SK-N-SH (cell line): ENCODE measurements around the gene NTN1. TPM values are rescaled to one million over a fixed set of nuclear protein-coding genes. Genes with fewer than 3 reads are reported as not detected.
"Not testable (repeated sequence)": the region's sequence is repeated elsewhere in the genome, so short reads cannot be mapped to it uniquely, and the experiment has no call there.

ENCODE experiments used
- CTCF ChIA-PET: fragments of 300-600, 350-600 bp; formaldehyde crosslinking; extraction: SDS; loops from one replicate; lab custom pipeline; 2021; lab: Yijun Ruan, JAX
- POLR2A ChIA-PET: fragments of 350-600 bp; sonication (Branson Sonifier 250); formaldehyde crosslinking; extraction: SDS; loops from one replicate; lab custom pipeline; 2020; ENCODE audit warnings: antibody characterized with exemption, inconsistent platforms; lab: Yijun Ruan, JAX
- DNase-seq: peaks from one replicate; pipeline ENCODE4 v3.0.0; 2012
- H2AFZ ChIP-seq: fragments of 200-600 bp; sonication (generic); 2 replicates; pipeline ENCODE4 v1.8.1; 2016; ENCODE audit warnings: antibody characterized with exemption, mild to moderate bottlenecking, low read depth
- H3F3A ChIP-seq: fragments of 200-600 bp; sonication (generic); replicated peaks from 2 replicates; pipeline ENCODE3; 2016; ENCODE audit warnings: antibody characterized with exemption, mild to moderate bottlenecking; ENCODE audit not compliant: insufficient read depth
- H3K27ac ChIP-seq, 2 experiments: fragments of 200-500 bp in 1 of 2; fragments of 200-600 bp in 1 of 2; sonication (Bioruptor generic) in 1 of 2; sonication (generic), shearing (Covaris generic) in 1 of 2; 2 replicates each; pipeline versions ENCODE4 v1.5.1 to v1.6.1; 2014 to 2016; ENCODE audit warnings: low read depth in 2 of 2, inconsistent platforms in 1 of 2, low read length in 1 of 2, mild to moderate bottlenecking in 1 of 2, mixed read lengths in 1 of 2
- H3K27me3 ChIP-seq: fragments of 200-600 bp; sonication (generic), shearing (Covaris generic); 2 replicates; pipeline ENCODE4 v1.6.1; 2016; ENCODE audit warnings: mixed run types; ENCODE audit not compliant: insufficient read depth
- H3K36me3 ChIP-seq, 2 experiments: fragments of 200-500 bp in 1 of 2; fragments of 200-600 bp in 1 of 2; sonication (Bioruptor generic) in 1 of 2; sonication (generic) in 1 of 2; replicated peaks in 1 of 2; 2 replicates each; pipeline versions ENCODE3 to v1.5.1; 2014 to 2016; ENCODE audit warnings: low read length in 1 of 2, mild to moderate bottlenecking in 1 of 2; ENCODE audit not compliant: insufficient read depth in 2 of 2, control insufficient read depth in 1 of 2
- H3K4me1 ChIP-seq, 2 experiments: fragments of 200-500 bp in 1 of 2; fragments of 200-600 bp in 1 of 2; sonication (Bioruptor generic) in 1 of 2; sonication (generic), shearing (Covaris generic) in 1 of 2; 2 replicates each; pipeline versions ENCODE4 v1.5.1 to v1.6.1; 2014 to 2016; ENCODE audit warnings: low read depth in 1 of 2, low read length in 1 of 2, mixed run types in 1 of 2; ENCODE audit not compliant: insufficient read depth in 2 of 2, control insufficient read depth in 1 of 2
- H3K4me2 ChIP-seq: fragments of 200-600 bp; sonication (generic), shearing (Covaris generic); 2 replicates; pipeline ENCODE4 v1.6.1; 2017; ENCODE audit warnings: mixed run types
- H3K4me3 ChIP-seq, 2 experiments: fragments of 200-500 bp in 1 of 2; fragments of 200-600 bp in 1 of 2; sonication (Bioruptor generic) in 1 of 2; sonication (generic), shearing (Covaris generic) in 1 of 2; 2 replicates each; pipeline versions ENCODE4 v1.5.1 to v1.8.1; 2014 to 2016; ENCODE audit warnings: low read depth in 2 of 2, inconsistent platforms in 1 of 2, low read length in 1 of 2, mild to moderate bottlenecking in 1 of 2, mixed read lengths in 1 of 2, moderate library complexity in 1 of 2
- H3K79me2 ChIP-seq: fragments of 200-600 bp; sonication (generic); 2 replicates; pipeline ENCODE4 v1.8.1; 2017; ENCODE audit warnings: mild to moderate bottlenecking; ENCODE audit not compliant: insufficient read depth
- H3K9ac ChIP-seq: fragments of 200-600 bp; sonication (generic); 2 replicates; pipeline ENCODE4 v1.6.1; 2017; ENCODE audit warnings: mixed run types
- H3K9me2 ChIP-seq: fragments of 200-600 bp; sonication (generic); 2 replicates; pipeline ENCODE4 v1.6.1; 2017; ENCODE audit warnings: mixed run types
- H3K9me3 ChIP-seq: fragments of 200-600 bp; sonication (generic); 2 replicates; pipeline ENCODE4 v1.6.1; 2017; ENCODE audit warnings: mixed run types, mild to moderate bottlenecking, moderate library complexity
- H4K20me1 ChIP-seq: fragments of 200-600 bp; sonication (generic); 2 replicates; pipeline ENCODE4 v1.6.1; 2017; ENCODE audit warnings: mild to moderate bottlenecking, mixed run types; ENCODE audit not compliant: insufficient read depth
- EP300 ChIP-seq, 2 experiments: IDR thresholded peaks; 2 replicates each; pipeline versions ENCODE4 v1.4.0 to v1.6.1; 2012; ENCODE audit warnings: borderline replicate concordance in 1 of 2, low read depth in 1 of 2, low read length in 1 of 2
- MXI1 ChIP-seq: IDR thresholded peaks from 2 replicates; pipeline ENCODE4 v1.6.1; 2012; ENCODE audit warnings: mild to moderate bottlenecking, low read depth, low read length, improper control_type of control experiment
- NRF1 ChIP-seq: IDR thresholded peaks from 2 replicates; pipeline ENCODE4 v1.6.1; 2012; ENCODE audit warnings: low read depth, mild to moderate bottlenecking, low read length
- RAD21 ChIP-seq: IDR thresholded peaks from 2 replicates; pipeline ENCODE4 v1.6.1; 2012; ENCODE audit warnings: mild to moderate bottlenecking, low read length
- RXRA ChIP-seq: IDR thresholded peaks from 2 replicates; pipeline ENCODE4 v1.4.0; 2012; ENCODE audit warnings: low read depth, mild to moderate bottlenecking, borderline replicate concordance
- TCF12 ChIP-seq: IDR thresholded peaks from 2 replicates; pipeline ENCODE4 v1.4.0; 2012
- WGBS: methylation state at CpG from one replicate; pipeline ENCODE4 v1.1.6; 2017; ENCODE audit warnings: low lambda C conversion rate; 5-methylcytosine and 5-hydroxymethylcytosine counted together
- polyA plus RNA-seq, 3 experiments: library from polyadenylated mRNA; depleted of rRNA; stranded (reverse); fragments of >200 nt; gene quantifications; 2 replicates each; pipeline ENCODE4 v1.2.3, GENCODE V29; 2012
- TF ChIP-seq, protein P1 (sequence below): IDR thresholded peaks from 2 replicates; pipeline ENCODE4 v1.6.1; 2012; ENCODE audit warnings: mild to moderate bottlenecking, low read depth, low read length, moderate library complexity
- TF ChIP-seq, protein P2 (sequence below): fragments of 150-350 bp; IDR thresholded peaks from 2 replicates; pipeline ENCODE4 v1.6.1; 2017; ENCODE audit warnings: antibody characterized with exemption, low read length, low read depth, borderline replicate concordance
- TF ChIP-seq, protein P3 (sequence below): fragments of 200-600 bp; sonication (generic); IDR thresholded peaks from 2 replicates; pipeline ENCODE4 v1.6.1; 2017; ENCODE audit warnings: antibody characterized with exemption, mild to moderate bottlenecking, moderate library complexity

The NTN1 gene
- polyA plus RNA-seq, 1 of the 3 experiments (the other 2 are of a cell fraction) = 0.05 TPM

DNA sequence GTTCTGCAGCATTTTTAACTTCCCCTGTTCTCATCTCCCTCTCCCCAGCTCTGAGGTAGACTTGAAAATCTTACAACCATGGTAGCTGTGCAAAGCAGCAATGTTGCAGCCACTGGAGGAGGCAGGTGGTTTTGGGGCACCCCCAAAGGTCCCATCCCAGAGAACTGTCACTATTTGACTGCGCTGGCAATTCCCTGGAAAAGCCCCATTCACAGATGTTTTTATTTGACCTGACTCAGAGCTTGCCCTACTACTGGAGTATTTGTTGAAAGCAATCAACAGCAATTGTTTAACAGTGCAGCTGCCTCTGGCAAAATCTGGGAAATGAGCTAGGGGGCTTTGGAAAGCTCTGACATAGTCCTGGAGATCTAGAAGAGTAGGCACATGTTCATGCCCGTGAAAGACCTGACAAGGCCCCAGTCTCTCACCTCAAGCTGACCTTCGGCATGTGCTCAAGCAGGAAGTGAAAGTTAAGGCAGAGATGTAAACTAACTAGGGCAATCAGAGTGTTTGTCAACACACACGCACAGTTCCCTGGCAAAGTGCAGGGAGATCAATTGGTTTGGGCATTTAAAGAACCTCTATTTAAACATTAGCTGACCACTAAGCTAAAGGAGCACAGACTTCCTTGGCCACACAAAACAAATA is 36.1 kb upstream of the NTN1 start:
- POLR2A ChIA-PET = no interaction called here
- no peaks in the 10 kb centered on the region for H4K20me1 ChIP-seq
- 4% methylated on average over 4 of the region's 4 CpGs for WGBS
- no peak overlapping the region for H3K27ac ChIP-seq
- no peaks in the 10 kb centered on the region for H3K79me2 ChIP-seq
- no peak overlapping the region for H3K4me3 ChIP-seq
- no peak overlapping the region for H3K9ac ChIP-seq
- no peak overlapping the region for H2AFZ ChIP-seq
- H3K4me1 ChIP-seq = no peaks in the 10 kb centered on the region
- no peaks in the 10 kb centered on the region for H3K9me2 ChIP-seq
- no peak for TF ChIP-seq RXRA
- TF ChIP-seq TCF12 = no peak
- TF ChIP-seq, protein P1, sequence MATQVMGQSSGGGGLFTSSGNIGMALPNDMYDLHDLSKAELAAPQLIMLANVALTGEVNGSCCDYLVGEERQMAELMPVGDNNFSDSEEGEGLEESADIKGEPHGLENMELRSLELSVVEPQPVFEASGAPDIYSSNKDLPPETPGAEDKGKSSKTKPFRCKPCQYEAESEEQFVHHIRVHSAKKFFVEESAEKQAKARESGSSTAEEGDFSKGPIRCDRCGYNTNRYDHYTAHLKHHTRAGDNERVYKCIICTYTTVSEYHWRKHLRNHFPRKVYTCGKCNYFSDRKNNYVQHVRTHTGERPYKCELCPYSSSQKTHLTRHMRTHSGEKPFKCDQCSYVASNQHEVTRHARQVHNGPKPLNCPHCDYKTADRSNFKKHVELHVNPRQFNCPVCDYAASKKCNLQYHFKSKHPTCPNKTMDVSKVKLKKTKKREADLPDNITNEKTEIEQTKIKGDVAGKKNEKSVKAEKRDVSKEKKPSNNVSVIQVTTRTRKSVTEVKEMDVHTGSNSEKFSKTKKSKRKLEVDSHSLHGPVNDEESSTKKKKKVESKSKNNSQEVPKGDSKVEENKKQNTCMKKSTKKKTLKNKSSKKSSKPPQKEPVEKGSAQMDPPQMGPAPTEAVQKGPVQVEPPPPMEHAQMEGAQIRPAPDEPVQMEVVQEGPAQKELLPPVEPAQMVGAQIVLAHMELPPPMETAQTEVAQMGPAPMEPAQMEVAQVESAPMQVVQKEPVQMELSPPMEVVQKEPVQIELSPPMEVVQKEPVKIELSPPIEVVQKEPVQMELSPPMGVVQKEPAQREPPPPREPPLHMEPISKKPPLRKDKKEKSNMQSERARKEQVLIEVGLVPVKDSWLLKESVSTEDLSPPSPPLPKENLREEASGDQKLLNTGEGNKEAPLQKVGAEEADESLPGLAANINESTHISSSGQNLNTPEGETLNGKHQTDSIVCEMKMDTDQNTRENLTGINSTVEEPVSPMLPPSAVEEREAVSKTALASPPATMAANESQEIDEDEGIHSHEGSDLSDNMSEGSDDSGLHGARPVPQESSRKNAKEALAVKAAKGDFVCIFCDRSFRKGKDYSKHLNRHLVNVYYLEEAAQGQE = no peak
- TF ChIP-seq NRF1 = no peak
- TF ChIP-seq, protein P2, sequence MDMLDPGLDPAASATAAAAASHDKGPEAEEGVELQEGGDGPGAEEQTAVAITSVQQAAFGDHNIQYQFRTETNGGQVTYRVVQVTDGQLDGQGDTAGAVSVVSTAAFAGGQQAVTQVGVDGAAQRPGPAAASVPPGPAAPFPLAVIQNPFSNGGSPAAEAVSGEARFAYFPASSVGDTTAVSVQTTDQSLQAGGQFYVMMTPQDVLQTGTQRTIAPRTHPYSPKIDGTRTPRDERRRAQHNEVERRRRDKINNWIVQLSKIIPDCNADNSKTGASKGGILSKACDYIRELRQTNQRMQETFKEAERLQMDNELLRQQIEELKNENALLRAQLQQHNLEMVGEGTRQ = no peak
- TF ChIP-seq, all 33 proteins: peak for 0
- Histone ChIP-seq H3F3A (no peaks in the 10 kb centered on the region), H3K36me3 (no peaks in the 10 kb centered on the region), H3K27me3 (peaks cover 5% of the 10 kb centered on the region; the same call in 1 of the 2 replicates), H3K9me3 (no peaks in the 10 kb centered on the region), H3K4me2 (no peak overlapping the region)
- CTCF ChIA-PET = interaction anchor here (0.8 to 1.5 kb wide), 2 partner anchors 13 to 537 kb away, joined by 3 to 4 read pairs; no protein-coding TSS in a partner anchor
- DNase-seq = no peak

DNA sequence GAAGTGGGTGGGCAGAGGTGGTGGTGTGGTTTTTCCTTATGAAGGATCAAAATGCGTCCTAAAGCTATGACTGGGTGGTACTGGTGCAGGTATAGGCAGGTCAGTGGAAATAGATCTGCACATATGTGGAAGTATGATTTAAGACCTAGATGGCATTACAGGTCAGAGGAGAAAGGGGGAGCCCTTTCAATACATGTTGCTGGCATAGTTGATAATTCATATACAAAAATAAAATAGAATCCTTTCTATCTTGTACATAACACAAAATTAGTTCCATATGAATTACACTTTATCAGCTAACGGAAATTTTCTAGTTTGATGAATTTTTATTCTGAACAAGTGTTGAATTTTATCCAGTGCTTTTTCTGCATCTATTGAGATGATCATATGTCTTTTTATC is 35.0 kb upstream of the NTN1 start:
- Histone ChIP-seq H3K9ac (no peak overlapping the region), H3K9me3 (no peaks in the 10 kb centered on the region), H2AFZ (no peak overlapping the region), H3K4me2 (no peak overlapping the region), H3K79me2 (no peaks in the 10 kb centered on the region), H3K9me2 (no peaks in the 10 kb centered on the region), H3K36me3 (no peaks in the 10 kb centered on the region), H3K27me3 (peaks cover 5% of the 10 kb centered on the region; the same call in 1 of the 2 replicates), H4K20me1 (no peaks in the 10 kb centered on the region), H3K4me3 (no peak overlapping the region), H3F3A (no peaks in the 10 kb centered on the region), H3K27ac (no peak overlapping the region), H3K4me1 (no peaks in the 10 kb centered on the region)
- no peak for DNase-seq
- no peak for TF ChIP-seq MXI1
- TF ChIP-seq, protein P3, sequence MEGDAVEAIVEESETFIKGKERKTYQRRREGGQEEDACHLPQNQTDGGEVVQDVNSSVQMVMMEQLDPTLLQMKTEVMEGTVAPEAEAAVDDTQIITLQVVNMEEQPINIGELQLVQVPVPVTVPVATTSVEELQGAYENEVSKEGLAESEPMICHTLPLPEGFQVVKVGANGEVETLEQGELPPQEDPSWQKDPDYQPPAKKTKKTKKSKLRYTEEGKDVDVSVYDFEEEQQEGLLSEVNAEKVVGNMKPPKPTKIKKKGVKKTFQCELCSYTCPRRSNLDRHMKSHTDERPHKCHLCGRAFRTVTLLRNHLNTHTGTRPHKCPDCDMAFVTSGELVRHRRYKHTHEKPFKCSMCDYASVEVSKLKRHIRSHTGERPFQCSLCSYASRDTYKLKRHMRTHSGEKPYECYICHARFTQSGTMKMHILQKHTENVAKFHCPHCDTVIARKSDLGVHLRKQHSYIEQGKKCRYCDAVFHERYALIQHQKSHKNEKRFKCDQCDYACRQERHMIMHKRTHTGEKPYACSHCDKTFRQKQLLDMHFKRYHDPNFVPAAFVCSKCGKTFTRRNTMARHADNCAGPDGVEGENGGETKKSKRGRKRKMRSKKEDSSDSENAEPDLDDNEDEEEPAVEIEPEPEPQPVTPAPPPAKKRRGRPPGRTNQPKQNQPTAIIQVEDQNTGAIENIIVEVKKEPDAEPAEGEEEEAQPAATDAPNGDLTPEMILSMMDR = peak; percentile 21; the same call in 1 of the 2 replicates
- peak; percentile 24; the same call in 1 of the 2 replicates for TF ChIP-seq RAD21
- TF ChIP-seq EP300 (IDR thresholded peaks at IDR 0.05; ENCODE audit: borderline replicate concordance in 1 of 2, low read depth in 1 of 2, low read length in 1 of 2) = no peak
- 3% methylated on average over 2 of the region's 2 CpGs for WGBS
- POLR2A ChIA-PET = no interaction called here
- CTCF ChIA-PET = interaction anchor here (1.3 to 1.5 kb wide), 2 partner anchors 9 to 11 kb away, joined by 3 to 4 read pairs; no protein-coding TSS in a partner anchor

DNA sequence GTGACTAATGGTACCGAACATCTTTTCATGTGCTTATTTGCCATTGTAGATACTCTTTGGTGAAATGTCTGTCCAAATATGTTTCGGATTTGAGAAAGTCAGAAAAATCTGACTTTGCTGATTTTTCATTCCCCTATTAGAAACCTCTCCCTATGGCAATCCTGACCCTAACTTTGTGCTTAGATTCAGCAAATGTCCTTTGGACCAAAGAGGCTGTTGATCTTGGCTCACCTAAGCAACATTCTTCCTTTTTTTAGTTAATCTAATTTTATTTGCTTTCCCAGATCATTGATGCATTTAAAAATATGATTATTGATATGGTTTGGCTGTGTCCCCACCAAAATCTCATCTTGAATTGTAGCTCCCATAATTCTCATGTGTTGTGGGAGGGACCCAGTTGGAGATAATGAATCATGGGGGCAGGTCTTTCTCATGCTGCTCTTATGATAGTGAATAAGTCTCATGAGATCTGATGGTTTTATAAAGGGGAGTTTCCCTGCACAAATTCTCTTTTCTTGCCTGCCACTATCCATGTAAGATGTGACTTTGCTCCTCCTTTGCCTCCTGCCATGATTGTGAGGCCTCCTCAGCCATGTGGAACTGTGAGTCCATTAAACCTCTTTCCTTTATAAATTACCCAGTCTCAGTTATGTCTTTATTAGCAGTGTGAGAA is 32.9 kb upstream of the NTN1 start:
- H3K4me1 ChIP-seq, H3K4me2 ChIP-seq, H3K27ac ChIP-seq, H3K27me3 ChIP-seq, H3K9ac ChIP-seq, H2AFZ ChIP-seq, H3K79me2 ChIP-seq, H3K36me3 ChIP-seq, H3K9me3 ChIP-seq, H3K4me3 ChIP-seq, POLR2A ChIA-PET, DNase-seq, CTCF ChIA-PET, H3K9me2 ChIP-seq, H4K20me1 ChIP-seq, H3F3A ChIP-seq: not testable (repeated sequence)
- WGBS = 14% methylated on average over 2 of the region's 2 CpGs
